GM18867 (cell line): ENCODE results near the gene GNG13.
"Not testable (repeated sequence)": the region's sequence is repeated elsewhere in the genome, so short reads cannot be mapped to it uniquely, and the experiment has no call there.

ENCODE experiments used
- ATAC-seq: cut with Tn5 transposase; IDR thresholded peaks from one replicate; pipeline ENCODE4 v1.9.1; 2021; ENCODE audit warnings: mild to moderate bottlenecking, moderate library complexity; ENCODE audit not compliant: unreplicated experiment

Gene GNG13

GRCh38 chr16:832652-833336 is 32.3 kb upstream of the GNG13 start:
- no peak for ATAC-seq

GRCh38 chr16:831571-832413 is 31.3 kb upstream of the GNG13 start:
- no peak for ATAC-seq

GRCh38 chr16:830871-831570 is 30.5 kb upstream of the GNG13 start:
- no peak for ATAC-seq

- no peak for ATAC-seq
Observed at GRCh38 chr16:830107-830870, 29.8 kb upstream of the GNG13 start.

GRCh38 chr16:828891-829290 is 28.4 kb upstream of the GNG13 start:
- no peak for ATAC-seq

- no peak for ATAC-seq
Observed at GRCh38 chr16:827513-827912, 27.0 kb upstream of the GNG13 start.

GRCh38 chr16:825341-826061 is 25.0 kb upstream of the GNG13 start:
- no peak for ATAC-seq

- ATAC-seq, result no peak
Observed at GRCh38 chr16:824601-825000, 24.1 kb upstream of the GNG13 start.

GRCh38 chr16:824194-824593 is 23.7 kb upstream of the GNG13 start:
- no peak for ATAC-seq

GRCh38 chr16:822909-823297 is 22.4 kb upstream of the GNG13 start:
- no peak for ATAC-seq

- ATAC-seq, result no peak
Observed at GRCh38 chr16:822174-822908, 21.8 kb upstream of the GNG13 start.

GRCh38 chr16:821751-822150 is 21.2 kb upstream of the GNG13 start:
- no peak for ATAC-seq

- no peak for ATAC-seq
Observed at GRCh38 chr16:820748-821147, 20.2 kb upstream of the GNG13 start.

- not testable (repeated sequence) for ATAC-seq
Observed at GRCh38 chr16:820044-820408, 19.5 kb upstream of the GNG13 start.

GRCh38 chr16:819336-820043 is 19.0 kb upstream of the GNG13 start:
- ATAC-seq, result no peak

GRCh38 chr16:818592-818991 is 18.1 kb upstream of the GNG13 start:
- no peak for ATAC-seq

GRCh38 chr16:818132-818531 is 17.6 kb upstream of the GNG13 start:
- no peak for ATAC-seq

GRCh38 chr16:817001-817906 is 16.7 kb upstream of the GNG13 start:
- no peak for ATAC-seq
